CD4-positive, alpha-beta T cell (primary cell): Measurements from ENCODE around the gene FGF14. TPM values are rescaled to one million over a fixed set of nuclear protein-coding genes. Genes with fewer than 3 reads are reported as not detected.

Experiments
- ATAC-seq: fragments of 200-7000 bp; cut with Tn5 transposase; one replicate; pipeline ENCODE4 v1.10.0; 2022; ENCODE audit warnings: mild to moderate bottlenecking; ENCODE audit not compliant: poor library complexity
- CTCF ChIA-PET: fragments of 350-600 bp; sonication (Branson Sonifier 250); formaldehyde crosslinking; loops from one replicate; lab custom pipeline; 2021; ENCODE audit warnings: antibody characterized with exemption, inconsistent platforms; lab: Charles Lee
- POLR2A ChIA-PET: fragments of 350-600 bp; sonication (Branson Sonifier 250); formaldehyde crosslinking; loops from one replicate; lab custom pipeline; 2021; ENCODE audit warnings: antibody characterized with exemption, inconsistent platforms; lab: Charles Lee
- DNase-seq, 14 experiments: peaks; one replicate each; pipeline ENCODE4 v3.0.0-alpha.2; 2013 to 2020; ENCODE audit warnings: mixed read lengths in 2 of 14
- H3K27ac ChIP-seq, 2 donors: one replicate each; pipeline versions ENCODE4 v1.5.1 to v1.7.0; 2013; ENCODE audit warnings: low read length in 2 of 2, low read depth in 1 of 2, mild to moderate bottlenecking in 1 of 2
- H3K27me3 ChIP-seq, 2 experiments: 1 replicate in 1 of 2; 2 replicates in 1 of 2; pipeline versions ENCODE4 v1.6.1 to v1.7.0; 2013; ENCODE audit warnings: low read length in 2 of 2, control low read depth in 1 of 2, mild to moderate bottlenecking in 1 of 2, moderate library complexity in 1 of 2; ENCODE audit not compliant: insufficient read depth in 2 of 2, control insufficient read depth in 1 of 2
- H3K36me3 ChIP-seq: one replicate; pipeline ENCODE4 v1.6.1; 2013; ENCODE audit warnings: low read length, control low read depth; ENCODE audit not compliant: insufficient read depth
- H3K4me1 ChIP-seq: one replicate; pipeline ENCODE4 v1.6.1; 2013; ENCODE audit warnings: low read length, control low read depth; ENCODE audit not compliant: insufficient read depth
- H3K4me3 ChIP-seq: one replicate; pipeline ENCODE4 v1.5.1; 2013; ENCODE audit warnings: mild to moderate bottlenecking, low read length, moderate library complexity
- H3K9me3 ChIP-seq, 2 experiments: 1 replicate in 1 of 2; 2 replicates in 1 of 2; pipeline versions ENCODE4 v1.6.1 to v1.7.0; 2013; ENCODE audit warnings: low read length in 2 of 2, mild to moderate bottlenecking in 2 of 2, control low read depth in 1 of 2, moderate library complexity in 1 of 2; ENCODE audit not compliant: control insufficient read depth in 1 of 2, insufficient read depth in 1 of 2
- H3K27ac Mint-ChIP-seq: one replicate; pipeline ENCODE4 v1.8.0; 2020; ENCODE audit warnings: mixed read lengths
- H3K27me3 Mint-ChIP-seq: one replicate; pipeline ENCODE4 v1.8.0; 2021; ENCODE audit warnings: mixed read lengths
- H3K36me3 Mint-ChIP-seq: one replicate; pipeline ENCODE4 v1.8.0; 2021; ENCODE audit warnings: low read depth, mixed read lengths
- H3K4me1 Mint-ChIP-seq: one replicate; pipeline ENCODE4 v1.8.0; 2021; ENCODE audit warnings: low read depth, mixed read lengths
- H3K4me3 Mint-ChIP-seq: one replicate; pipeline ENCODE4 v1.8.0; 2020; ENCODE audit warnings: mild to moderate bottlenecking, mixed read lengths
- H3K9me3 Mint-ChIP-seq: one replicate; pipeline ENCODE4 v1.8.0; 2020; ENCODE audit warnings: mixed read lengths
- intact Hi-C, 2 experiments: fragments of 100-400 bp; cut with DNase I in 1 of 2; cut with micrococcal nuclease in 1 of 2; formaldehyde crosslinking; loops; one replicate each; pipeline versions ENCODE4 v1.15.1 to v1.9.0; 2023 to 2025; cut with DNase I, micrococcal nuclease
- total RNA-seq, 174 experiments: library from RNA in 2 of 174; stranded (reverse) in 2 of 174; gene quantifications; one replicate each; pipeline ENCODE4 v1.2.3 and lab custom pipeline; 2021 to 2026
- TF ChIP-seq, protein P1 (sequence below): fragments of 200-600 bp; IDR thresholded peaks from one replicate; pipeline ENCODE4 v1.8.0; 2022; ENCODE audit warnings: antibody characterized with exemption, mild to moderate bottlenecking

Gene FGF14
- total RNA-seq, 2 experiments from 2014 or later, result not detected

DNA sequence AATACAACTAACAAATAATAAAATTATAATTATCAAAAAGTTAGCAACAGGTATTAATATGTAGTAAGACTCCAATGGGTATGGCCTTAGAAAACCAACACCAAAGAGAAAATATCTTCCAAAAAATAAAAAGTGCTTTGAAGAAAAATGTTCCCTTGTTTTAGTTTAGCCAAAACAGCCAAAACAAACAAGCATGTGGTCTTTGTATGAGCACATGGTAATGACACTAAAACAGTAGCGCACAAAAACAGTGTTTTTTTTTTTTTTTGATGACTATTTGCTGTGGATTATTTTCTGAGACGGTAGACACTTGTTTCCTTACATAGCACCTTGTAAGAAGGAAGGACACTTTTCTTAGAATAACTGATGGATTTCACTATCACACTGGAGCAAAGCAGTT is 490.1 kb downstream of the FGF14 start:
- H3K27ac Mint-ChIP-seq, result no peak overlapping the region
- peaks cover 28% of the 10 kb centered on the region for H3K27me3 Mint-ChIP-seq
- ChIA-PET CTCF (no interaction called here), POLR2A (no interaction called here)
- peaks cover 0 to 9% of the 10 kb centered on the region in 2 experiments for H3K9me3 ChIP-seq
- no peaks in the 10 kb centered on the region for H3K4me1 ChIP-seq
- DNase-seq (no peak), ATAC-seq (no peak)
- no peaks in the 10 kb centered on the region for H3K4me1 Mint-ChIP-seq
- intact Hi-C loops, result no loop called here
- H3K4me3 ChIP-seq, result no peak overlapping the region
- H3K36me3 Mint-ChIP-seq, result no peaks in the 10 kb centered on the region
- H3K4me3 Mint-ChIP-seq, result no peak overlapping the region
- H3K36me3 ChIP-seq, result no peaks in the 10 kb centered on the region
- TF ChIP-seq, protein P1, sequence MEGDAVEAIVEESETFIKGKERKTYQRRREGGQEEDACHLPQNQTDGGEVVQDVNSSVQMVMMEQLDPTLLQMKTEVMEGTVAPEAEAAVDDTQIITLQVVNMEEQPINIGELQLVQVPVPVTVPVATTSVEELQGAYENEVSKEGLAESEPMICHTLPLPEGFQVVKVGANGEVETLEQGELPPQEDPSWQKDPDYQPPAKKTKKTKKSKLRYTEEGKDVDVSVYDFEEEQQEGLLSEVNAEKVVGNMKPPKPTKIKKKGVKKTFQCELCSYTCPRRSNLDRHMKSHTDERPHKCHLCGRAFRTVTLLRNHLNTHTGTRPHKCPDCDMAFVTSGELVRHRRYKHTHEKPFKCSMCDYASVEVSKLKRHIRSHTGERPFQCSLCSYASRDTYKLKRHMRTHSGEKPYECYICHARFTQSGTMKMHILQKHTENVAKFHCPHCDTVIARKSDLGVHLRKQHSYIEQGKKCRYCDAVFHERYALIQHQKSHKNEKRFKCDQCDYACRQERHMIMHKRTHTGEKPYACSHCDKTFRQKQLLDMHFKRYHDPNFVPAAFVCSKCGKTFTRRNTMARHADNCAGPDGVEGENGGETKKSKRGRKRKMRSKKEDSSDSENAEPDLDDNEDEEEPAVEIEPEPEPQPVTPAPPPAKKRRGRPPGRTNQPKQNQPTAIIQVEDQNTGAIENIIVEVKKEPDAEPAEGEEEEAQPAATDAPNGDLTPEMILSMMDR, result no peak
- H3K27me3 ChIP-seq, result peaks cover 13 to 19% of the 10 kb centered on the region in 2 experiments
- H3K27ac ChIP-seq, result no peak overlapping the region
- H3K9me3 Mint-ChIP-seq, result no peaks in the 10 kb centered on the region

DNA sequence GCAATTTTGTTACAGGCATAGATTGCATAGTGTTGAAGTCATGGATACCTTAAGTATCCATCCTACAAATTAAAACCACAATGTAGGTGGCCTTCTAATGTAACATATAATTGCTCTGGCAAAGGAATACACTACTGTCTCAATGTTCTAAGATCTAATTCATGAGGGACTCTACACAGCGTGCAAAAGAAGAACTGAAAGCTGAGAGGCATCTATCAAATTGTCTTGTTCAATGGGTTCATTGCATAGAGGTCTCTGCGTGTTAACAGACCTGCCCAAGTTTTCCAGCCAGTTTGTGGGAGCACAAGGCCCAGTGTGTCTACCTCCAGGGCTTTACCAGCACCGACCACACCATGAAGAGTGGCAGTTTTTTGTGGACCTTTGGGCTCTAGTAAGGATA is 498.0 kb downstream of the FGF14 start:
- Mint-ChIP-seq H3K4me3 (no peak overlapping the region), H3K4me1 (no peaks in the 10 kb centered on the region), H3K27ac (no peak overlapping the region), H3K9me3 (no peaks in the 10 kb centered on the region), H3K36me3 (no peaks in the 10 kb centered on the region), H3K27me3 (peaks cover 5% of the 10 kb centered on the region)
- Histone ChIP-seq H3K4me3 (no peak overlapping the region), H3K27ac (no peak overlapping the region), H3K4me1 (no peaks in the 10 kb centered on the region), H3K9me3 (no peaks in the 10 kb centered on the region), H3K27me3 (no peaks in the 10 kb centered on the region), H3K36me3 (no peaks in the 10 kb centered on the region)
- intact Hi-C loops, result no loop called here
- POLR2A ChIA-PET, result no interaction called here
- TF ChIP-seq, protein P1, result no peak
- no peak for DNase-seq
- CTCF ChIA-PET, result interaction anchor here (1.5 kb wide), 1 partner anchor 9 kb away, joined by 3 read pairs; no protein-coding TSS in a partner anchor
- ATAC-seq, result no peak

DNA sequence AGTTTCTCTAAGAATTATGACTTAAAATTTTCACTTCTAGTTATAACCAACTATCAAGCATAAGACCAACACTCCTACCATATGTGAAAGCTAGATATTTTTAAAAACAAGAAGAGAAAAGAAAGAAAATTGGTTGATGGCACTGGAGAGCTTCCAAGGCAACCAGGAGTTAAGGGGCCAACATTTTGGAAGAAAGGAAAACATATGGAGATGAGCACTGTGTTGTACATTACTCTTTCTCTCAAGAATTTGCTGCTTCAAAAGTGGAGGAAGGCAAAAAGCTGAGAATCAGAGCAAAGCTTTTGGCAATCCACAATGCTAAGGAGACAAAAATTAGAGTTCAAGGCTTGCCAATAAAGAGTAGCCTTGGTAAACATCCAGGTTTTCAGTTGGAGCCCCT is 503.2 kb downstream of the FGF14 start:
- peaks cover 5% of the 10 kb centered on the region for H3K27me3 Mint-ChIP-seq
- H3K9me3 Mint-ChIP-seq, result no peaks in the 10 kb centered on the region
- H3K4me1 Mint-ChIP-seq, result no peaks in the 10 kb centered on the region
- TF ChIP-seq, protein P1, result no peak
- H3K4me3 ChIP-seq, result no peak overlapping the region
- H3K27ac ChIP-seq, result no peak overlapping the region
- CTCF ChIA-PET, result no interaction called here
- H3K4me1 ChIP-seq, result no peaks in the 10 kb centered on the region
- ATAC-seq (no peak), DNase-seq (no peak)
- no peak overlapping the region for H3K27ac Mint-ChIP-seq
- no peaks in the 10 kb centered on the region for H3K27me3 ChIP-seq
- no peaks in the 10 kb centered on the region for H3K9me3 ChIP-seq
- intact Hi-C loops, result no loop called here
- POLR2A ChIA-PET, result no interaction called here
- H3K4me3 Mint-ChIP-seq, result no peak overlapping the region
- no peaks in the 10 kb centered on the region for H3K36me3 Mint-ChIP-seq
- H3K36me3 ChIP-seq, result no peaks in the 10 kb centered on the region
